G401.6 (cell line): ENCODE measurements around the gene DUSP23.

Experiments used
- FAIRE-seq: peaks from 2 replicates; lab custom pipeline; 2012; peaks lifted over from hg19 to GRCh38; lab: Jason Lieb, UNC

The DUSP23 gene

GRCh38 chr1:159780583-159781582, at the start of gene DUSP23:
TSS of gene DUSP23 (plus strand) at chr1:159780962. CDS start at chr1:159781101, 139 bp downstream.
- peak; percentile 87 for FAIRE-seq

GRCh38 chr1:159737238-159737916, 43.4 kb upstream of the DUSP23 start:
- FAIRE-seq = no peak

GRCh38 chr1:159743651-159744410, 36.9 kb upstream of the DUSP23 start:
- no peak for FAIRE-seq

GRCh38 chr1:159746666-159747065, 34.1 kb upstream of the DUSP23 start:
- FAIRE-seq = no peak

- FAIRE-seq = no peak
Observed at GRCh38 chr1:159748370-159748769, 32.4 kb upstream of the DUSP23 start.

- FAIRE-seq = no peak
Observed at GRCh38 chr1:159749630-159750029, 31.1 kb upstream of the DUSP23 start.

- FAIRE-seq = no peak
Observed at GRCh38 chr1:159750621-159751020, 30.1 kb upstream of the DUSP23 start.

GRCh38 chr1:159751031-159751430, 29.7 kb upstream of the DUSP23 start:
- FAIRE-seq = no peak

GRCh38 chr1:159752135-159752580, 28.6 kb upstream of the DUSP23 start:
- FAIRE-seq = no peak

GRCh38 chr1:159753386-159753785, 27.4 kb upstream of the DUSP23 start:
- no peak for FAIRE-seq

GRCh38 chr1:159755451-159756007, 25.2 kb upstream of the DUSP23 start:
- FAIRE-seq = no peak

GRCh38 chr1:159756397-159756796, 24.4 kb upstream of the DUSP23 start:
- no peak for FAIRE-seq

GRCh38 chr1:159763686-159764085, 17.1 kb upstream of the DUSP23 start:
- FAIRE-seq = no peak

- no peak for FAIRE-seq
Observed at GRCh38 chr1:159765806-159766205, 15.0 kb upstream of the DUSP23 start.

- FAIRE-seq = no peak
Observed at GRCh38 chr1:159771127-159771895, 9.5 kb upstream of the DUSP23 start.

GRCh38 chr1:159774465-159774864, 6.3 kb upstream of the DUSP23 start:
- no peak for FAIRE-seq

- FAIRE-seq = no peak
Observed at GRCh38 chr1:159775716-159776115, 5.0 kb upstream of the DUSP23 start.

- FAIRE-seq = no peak
Observed at GRCh38 chr1:159778266-159778665, 2.5 kb upstream of the DUSP23 start.

- no peak for FAIRE-seq
Observed at GRCh38 chr1:159779403-159779851, 1.3 kb upstream of the DUSP23 start.

- no peak for FAIRE-seq
Observed at GRCh38 chr1:159781992-159782391, 1.2 kb downstream of the DUSP23 start.

- FAIRE-seq = no peak
Observed at GRCh38 chr1:159783724-159784123, 3.0 kb downstream of the DUSP23 start.
